GM12878 (cell line): ENCODE data around the gene PCDHGC3.

Source experiments
- CTCF ChIP-seq, 3 experiments: IDR thresholded peaks in 2 of 3; conservative IDR thresholded peaks in 1 of 3; 2 replicates each; pipeline ENCODE4 v1.5.1; 2011; ENCODE audit warnings: low read depth in 3 of 3, low read length in 3 of 3, mild to moderate bottlenecking in 3 of 3, control low read depth in 2 of 3, moderate library complexity in 2 of 3, inconsistent platforms in 1 of 3, mixed read lengths in 1 of 3; ENCODE audit not compliant: control insufficient read depth in 2 of 3, insufficient read depth in 1 of 3; ENCODE audit errors: extremely low read depth in 1 of 3
- HDGF ChIP-seq: fragments of 450-650 bp; IDR thresholded peaks from 2 replicates; pipeline ENCODE4 v1.6.1; 2016; ENCODE audit warnings: antibody characterized with exemption
- POLR2A ChIP-seq: IDR thresholded peaks from 2 replicates; pipeline ENCODE4 v1.6.1; 2011; ENCODE audit warnings: low read depth, mild to moderate bottlenecking, low read length
- POLR2AphosphoS2 ChIP-seq: IDR thresholded peaks from 2 replicates; pipeline ENCODE4 v1.6.1; 2011; ENCODE audit warnings: low read depth, mild to moderate bottlenecking, low read length, improper control_type of control experiment, moderate library complexity
- RAD21 ChIP-seq: IDR thresholded peaks from 2 replicates; pipeline ENCODE4 v1.6.1; 2011; ENCODE audit warnings: mild to moderate bottlenecking, low read depth, low read length, moderate library complexity; ENCODE audit not compliant: insufficient read depth
- RFX5 ChIP-seq: IDR thresholded peaks from 2 replicates; pipeline ENCODE4 v1.6.1; 2011; ENCODE audit warnings: low read depth, low read length, improper control_type of control experiment
- SIN3A ChIP-seq: IDR thresholded peaks from 2 replicates; pipeline ENCODE4 v1.6.1; 2012; ENCODE audit warnings: low read depth, low read length, improper control_type of control experiment
- SMC3 ChIP-seq: IDR thresholded peaks from 2 replicates; pipeline ENCODE4 v1.6.1; 2011; ENCODE audit warnings: low read length, improper control_type of control experiment, borderline replicate concordance
- SUZ12 ChIP-seq: fragments of 200-600 bp; sonication (generic); IDR thresholded peaks from one replicate; pipeline ENCODE4 v1.6.1; 2018; ENCODE audit warnings: antibody characterized with exemption, mild to moderate bottlenecking; ENCODE audit not compliant: unreplicated experiment
- YY1 ChIP-seq: IDR thresholded peaks from 2 replicates; pipeline ENCODE4 v1.6.1; 2011; ENCODE audit warnings: low read depth, mild to moderate bottlenecking, low read length
- ZBTB33 ChIP-seq: fragments of 450-650 bp; IDR thresholded peaks from 2 replicates; pipeline ENCODE4 v1.6.1; 2017; ENCODE audit warnings: mild to moderate bottlenecking
- ZNF24 ChIP-seq: fragments of 450-650 bp; IDR thresholded peaks from 2 replicates; pipeline ENCODE4 v1.6.1; 2017; ENCODE audit warnings: antibody characterized with exemption, mild to moderate bottlenecking

GRCh38 chr5:141490771-141491170 is 15.0 kb downstream of the PCDHGC3 start:
- TF ChIP-seq POLR2AphosphoS2 (no peak), RAD21 (no peak), POLR2A (no peak), CTCF (IDR thresholded peaks at IDR 0.05 in 2 of 3, conservative IDR thresholded peaks at IDR 0.05 in 1 of 3; ENCODE audit: control insufficient read depth in 2 of 3, extremely low read depth in 1 of 3, insufficient read depth in 1 of 3, low read depth in 3 of 3, low read length in 3 of 3) (no peak), RFX5 (no peak), YY1 (no peak), HDGF (no peak), SMC3 (no peak), SIN3A (no peak), ZBTB33 (no peak), ZNF24 (no peak), SUZ12 (no peak)
